ENCODE measurements around the gene CROCC2. TPM values are rescaled to one million over a fixed set of nuclear protein-coding genes. Genes with fewer than 3 reads are reported as not detected.

CROCC2 gene
- total and polyA plus RNA-seq, 4 donors, result 1.3 to 17.4 (median 4.4) TPM

DNA sequence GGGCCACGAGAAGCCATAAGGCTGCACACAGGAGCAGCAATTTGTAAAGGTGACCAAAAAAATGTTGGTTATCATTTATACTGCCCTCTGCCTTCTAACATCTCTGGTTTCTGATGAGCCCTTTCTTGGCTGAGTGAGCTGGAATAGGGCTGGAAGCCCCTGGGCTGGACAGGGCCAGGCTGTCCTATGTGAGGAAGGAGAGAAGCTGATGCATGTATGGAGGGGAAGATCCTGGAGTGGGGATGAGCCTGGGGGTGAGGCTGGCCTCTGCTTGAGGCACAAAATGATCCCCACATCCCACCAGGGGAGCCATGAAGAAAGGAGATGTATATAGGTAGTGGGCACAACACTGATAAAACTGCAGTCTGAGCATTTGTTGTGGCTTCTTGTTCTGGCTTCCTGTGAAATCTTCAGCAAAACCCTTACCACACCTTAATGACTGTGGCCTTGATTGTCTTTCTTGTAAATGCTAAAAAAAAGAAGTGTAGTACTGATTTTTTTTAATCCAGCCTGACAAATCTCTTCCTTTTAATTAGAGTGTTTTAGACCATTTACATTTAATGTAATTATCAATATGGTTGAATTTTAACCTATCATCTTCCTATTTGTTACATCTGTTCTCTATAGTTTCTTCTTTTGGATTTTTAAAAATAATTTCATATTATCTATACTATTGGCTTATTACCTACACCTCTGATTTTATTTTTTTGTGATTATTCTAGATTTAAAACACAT, 97.9 kb downstream of the CROCC2 start:
- Histone ChIP-seq H3K36me3 (ENCODE audit: control insufficient read depth in 4 of 4, insufficient read depth in 4 of 4, low read length in 4 of 4) (peaks cover 0 to 40% (median 18%) of the 10 kb centered on the region in 4 donors), H3K27me3 (ENCODE audit: control insufficient read depth in 3 of 3, insufficient read depth in 3 of 3, low read length in 2 of 3) (no peaks in the 10 kb centered on the region), H3K9me3 (ENCODE audit: control insufficient read depth in 4 of 4, insufficient read depth in 3 of 4, low read length in 3 of 4) (peaks cover 2 to 23% (median 10%) of the 10 kb centered on the region in 4 donors), H3K27ac (ENCODE audit: low read depth in 1 of 2, low read length in 1 of 2) (no peak overlapping the region), H3K4me1 (ENCODE audit: control insufficient read depth in 5 of 5, insufficient read depth in 5 of 5, low read length in 5 of 5) (peaks cover 0 to 31% (median 27%) of the 10 kb centered on the region in 5 donors), H3K9ac (ENCODE audit: insufficient read depth in 1 of 2, low read length in 2 of 2) (no peak overlapping the region), H3K4me3 (no peak overlapping the region)
- TF ChIP-seq, protein P1, sequence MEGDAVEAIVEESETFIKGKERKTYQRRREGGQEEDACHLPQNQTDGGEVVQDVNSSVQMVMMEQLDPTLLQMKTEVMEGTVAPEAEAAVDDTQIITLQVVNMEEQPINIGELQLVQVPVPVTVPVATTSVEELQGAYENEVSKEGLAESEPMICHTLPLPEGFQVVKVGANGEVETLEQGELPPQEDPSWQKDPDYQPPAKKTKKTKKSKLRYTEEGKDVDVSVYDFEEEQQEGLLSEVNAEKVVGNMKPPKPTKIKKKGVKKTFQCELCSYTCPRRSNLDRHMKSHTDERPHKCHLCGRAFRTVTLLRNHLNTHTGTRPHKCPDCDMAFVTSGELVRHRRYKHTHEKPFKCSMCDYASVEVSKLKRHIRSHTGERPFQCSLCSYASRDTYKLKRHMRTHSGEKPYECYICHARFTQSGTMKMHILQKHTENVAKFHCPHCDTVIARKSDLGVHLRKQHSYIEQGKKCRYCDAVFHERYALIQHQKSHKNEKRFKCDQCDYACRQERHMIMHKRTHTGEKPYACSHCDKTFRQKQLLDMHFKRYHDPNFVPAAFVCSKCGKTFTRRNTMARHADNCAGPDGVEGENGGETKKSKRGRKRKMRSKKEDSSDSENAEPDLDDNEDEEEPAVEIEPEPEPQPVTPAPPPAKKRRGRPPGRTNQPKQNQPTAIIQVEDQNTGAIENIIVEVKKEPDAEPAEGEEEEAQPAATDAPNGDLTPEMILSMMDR (IDR thresholded peaks at IDR 0.05; ENCODE audit: control extremely low read depth, extremely low read depth), result no peak
- DNase-seq (no peak), ATAC-seq (ENCODE audit: insufficient read depth, low FRiP score) (no peak)
- 96 to 100% methylated on average over 1 of the region's 1 CpG for WGBS, 2 donors

DNA sequence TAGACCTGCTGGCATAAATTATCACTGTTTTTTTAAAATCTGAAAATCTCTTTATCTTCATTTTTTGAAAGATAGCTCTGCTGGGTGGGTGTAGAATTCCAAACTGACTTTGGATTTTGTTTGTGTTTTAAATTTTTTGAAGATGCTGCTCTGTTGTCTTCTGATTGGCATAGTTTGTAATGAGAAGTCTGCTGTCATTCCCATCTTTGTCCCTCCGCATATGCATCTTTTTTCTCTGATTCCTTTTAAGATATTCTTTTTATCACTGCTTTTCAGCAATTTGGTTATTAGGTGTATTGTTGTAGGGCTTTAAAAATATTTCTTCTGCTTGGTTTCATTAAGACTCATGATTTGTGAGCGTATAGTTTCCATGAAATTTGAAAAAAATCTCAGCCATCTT, 99.4 kb downstream of the CROCC2 start:
- H3K4me3 ChIP-seq, result no peak overlapping the region
- DNase-seq (no peak), ATAC-seq (ENCODE audit: insufficient read depth, low FRiP score) (no peak)
- H3K27ac ChIP-seq (ENCODE audit: low read depth in 1 of 2, low read length in 1 of 2), result no peak overlapping the region
- peaks cover 0 to 35% (median 16%) of the 10 kb centered on the region in 4 donors for H3K36me3 ChIP-seq (ENCODE audit: control insufficient read depth in 4 of 4, insufficient read depth in 4 of 4, low read length in 4 of 4)
- H3K4me1 ChIP-seq (ENCODE audit: control insufficient read depth in 5 of 5, insufficient read depth in 5 of 5, low read length in 5 of 5), result peaks cover 0 to 35% (median 26%) of the 10 kb centered on the region in 5 donors
- H3K9ac ChIP-seq (ENCODE audit: insufficient read depth in 1 of 2, low read length in 2 of 2), result no peak overlapping the region
- H3K27me3 ChIP-seq (ENCODE audit: control insufficient read depth in 3 of 3, insufficient read depth in 3 of 3, low read length in 2 of 3), result no peaks in the 10 kb centered on the region
- 73 to 98% methylated on average over 2 of the region's 2 CpGs for WGBS, 2 donors
- TF ChIP-seq, protein P1 (IDR thresholded peaks at IDR 0.05; ENCODE audit: control extremely low read depth, extremely low read depth), result no peak
- H3K9me3 ChIP-seq (ENCODE audit: control insufficient read depth in 4 of 4, insufficient read depth in 3 of 4, low read length in 3 of 4), result peaks cover 2 to 23% (median 10%) of the 10 kb centered on the region in 4 donors

- H3K4me3 ChIP-seq, result no peak overlapping the region
- H3K27me3 ChIP-seq (ENCODE audit: control insufficient read depth in 3 of 3, insufficient read depth in 3 of 3, low read length in 2 of 3), result no peaks in the 10 kb centered on the region
- H3K27ac ChIP-seq (ENCODE audit: low read depth in 1 of 2, low read length in 1 of 2), result no peak overlapping the region
- no peak for ATAC-seq (ENCODE audit: insufficient read depth, low FRiP score)
- no peak for DNase-seq
- peaks cover 0 to 34% (median 21%) of the 10 kb centered on the region in 5 donors for H3K4me1 ChIP-seq (ENCODE audit: control insufficient read depth in 5 of 5, insufficient read depth in 5 of 5, low read length in 5 of 5)
- peaks cover 0 to 31% (median 16%) of the 10 kb centered on the region in 4 donors for H3K36me3 ChIP-seq (ENCODE audit: control insufficient read depth in 4 of 4, insufficient read depth in 4 of 4, low read length in 4 of 4)
- H3K9me3 ChIP-seq (ENCODE audit: control insufficient read depth in 4 of 4, insufficient read depth in 3 of 4, low read length in 3 of 4), result peaks cover 2 to 23% (median 10%) of the 10 kb centered on the region in 4 donors
- no peak overlapping the region for H3K9ac ChIP-seq (ENCODE audit: insufficient read depth in 1 of 2, low read length in 2 of 2)
- 66 to 82% methylated on average over 3 of the region's 3 CpGs for WGBS, 2 donors
- TF ChIP-seq, protein P1 (IDR thresholded peaks at IDR 0.05; ENCODE audit: control extremely low read depth, extremely low read depth), result no peak
Measured at GRCh38 chr2:241006412-241006811, 100.3 kb downstream of the CROCC2 start.

All from lung (tissue), 12 donors.